Activated T-cell treated with anti-CD3 and anti-CD28 coated beads for 1 hour (primary cell): Measurements from ENCODE around the gene ZNF740.
"Not testable (repeated sequence)": the region's sequence is repeated elsewhere in the genome, so short reads cannot be mapped to it uniquely, and the experiment has no call there.

Source experiments
- DNase-seq: peaks from one replicate; pipeline ENCODE4 v3.0.0-alpha.2; 2020; ENCODE audit warnings: low read depth

Gene ZNF740

DNA sequence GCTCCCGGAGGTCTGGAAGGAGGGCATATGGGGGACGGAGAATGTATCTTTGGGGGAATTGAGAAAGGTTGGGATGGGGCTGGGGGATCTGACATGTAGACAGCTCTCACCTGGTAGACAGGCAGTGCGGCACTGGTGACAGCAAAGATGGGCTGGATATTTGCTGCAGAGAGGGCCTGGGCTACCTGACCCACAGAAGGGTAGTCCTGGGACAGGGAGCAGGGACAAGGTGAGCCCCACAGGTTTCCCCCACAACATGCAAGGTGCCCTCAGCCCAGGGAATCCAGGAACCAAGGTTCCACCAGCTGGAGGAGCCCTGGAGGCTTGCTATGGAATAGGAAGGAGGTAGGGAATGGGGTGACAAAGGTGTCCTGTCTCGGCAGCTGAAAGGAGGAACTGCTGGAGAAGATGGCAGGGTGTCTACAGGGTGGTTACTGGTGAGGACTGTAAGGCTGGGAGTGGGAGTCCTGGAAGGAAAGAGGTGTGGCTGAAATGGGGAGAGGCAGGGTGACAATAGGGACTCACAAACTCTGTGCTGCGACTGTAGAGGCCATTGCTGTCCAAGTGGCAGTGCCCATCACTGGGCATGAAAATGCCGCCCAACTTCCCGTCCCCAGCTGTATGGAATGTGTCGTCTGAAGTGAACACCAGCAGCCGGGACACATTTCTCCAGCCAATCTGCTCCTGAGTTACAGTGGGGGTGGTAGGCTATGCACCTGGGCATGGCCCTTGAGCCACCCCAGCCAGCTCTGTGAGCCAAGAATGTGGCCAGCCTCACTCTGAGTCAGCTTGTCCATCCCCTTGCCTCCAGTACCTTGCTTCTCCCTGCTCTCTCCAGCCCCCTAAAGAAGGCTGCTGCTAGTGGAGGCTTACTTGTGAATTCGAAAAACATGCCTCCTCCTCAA, 15.2 kb downstream of the ZNF740 start:
- DNase-seq: no peak

DNA sequence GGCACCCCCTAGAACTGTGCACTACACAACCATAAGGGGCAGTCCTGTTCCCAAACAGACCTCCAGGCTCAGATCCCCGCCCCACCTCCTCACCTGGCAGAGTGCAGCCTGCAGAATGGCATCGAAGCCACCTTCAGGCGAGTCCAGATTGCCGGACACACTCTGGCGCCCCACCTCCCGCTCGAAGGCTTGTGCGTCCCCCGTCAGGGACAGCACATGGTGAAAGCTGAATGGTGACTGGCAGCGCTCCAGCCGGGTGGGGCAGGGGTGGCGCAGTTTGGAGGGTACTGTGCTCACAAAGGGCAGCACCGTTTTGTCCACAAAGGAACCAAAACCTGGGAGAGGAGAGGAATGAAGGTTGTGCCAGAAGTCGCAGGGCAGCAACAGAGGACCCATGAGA, 16.0 kb downstream of the ZNF740 start:
- DNase-seq: no peak

DNA sequence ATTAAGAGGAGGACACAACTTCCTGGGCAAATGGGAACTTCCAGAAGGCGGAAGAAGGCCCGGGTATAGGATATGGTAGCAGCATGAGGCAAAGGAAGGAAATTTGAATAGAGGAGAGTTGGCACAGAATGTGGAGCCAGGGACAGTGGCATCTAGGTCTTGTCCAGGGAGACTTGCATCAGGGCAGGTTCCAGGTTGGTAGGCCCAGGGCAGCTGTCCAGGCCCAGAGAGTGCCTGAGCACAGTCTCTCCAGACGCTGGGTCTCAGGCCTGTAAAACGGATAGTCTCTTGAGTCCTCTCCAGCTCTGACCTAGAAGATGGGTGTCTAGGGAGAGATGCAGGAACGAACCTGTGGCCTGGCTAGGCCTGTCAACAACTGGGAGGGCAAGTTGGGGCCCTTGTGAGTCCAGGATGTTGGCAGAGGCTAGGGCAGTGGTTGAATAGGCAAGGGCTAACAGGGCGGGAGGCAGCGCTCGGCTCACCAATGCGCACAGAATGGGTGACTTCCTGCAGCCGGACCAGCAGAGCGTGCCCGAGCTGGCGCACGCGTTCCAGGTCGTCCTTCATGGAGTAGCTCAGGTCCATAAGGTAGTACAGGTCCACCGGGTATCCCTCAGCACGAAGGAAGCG, 16.6 kb downstream of the ZNF740 start:
- DNase-seq: no peak

- no peak for DNase-seq
These were observed 18.1 kb downstream of the ZNF740 start for GRCh38 chr12:53198486-53199110.

- DNase-seq: no peak
These were observed 19.2 kb downstream of the ZNF740 start for GRCh38 chr12:53199700-53200099.

- DNase-seq: no peak
These were observed 19.6 kb downstream of the ZNF740 start for GRCh38 chr12:53200107-53200457.

- no peak for DNase-seq
These were observed 20.1 kb downstream of the ZNF740 start for GRCh38 chr12:53200458-53201176.

GRCh38 chr12:53201177-53201541, 20.6 kb downstream of the ZNF740 start:
- no peak for DNase-seq

DNA sequence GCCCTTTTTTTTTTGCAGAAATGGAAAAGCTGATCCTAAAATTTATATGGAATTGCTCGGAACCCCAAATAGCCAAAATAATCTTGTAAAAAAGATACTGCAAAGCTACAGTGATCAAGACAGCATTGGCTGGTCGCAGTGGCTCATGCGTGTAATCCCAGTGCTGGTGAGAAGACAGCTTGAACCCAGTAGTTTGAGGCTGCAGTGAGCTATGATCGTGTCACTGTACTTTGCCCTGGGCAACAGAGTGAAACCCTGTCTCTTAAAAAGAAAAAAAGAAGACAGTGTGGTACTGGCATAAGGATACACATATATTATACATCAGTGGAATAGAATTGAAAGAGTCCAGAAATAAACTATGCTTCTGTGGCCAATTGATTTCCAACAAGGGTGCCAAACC, 21.1 kb downstream of the ZNF740 start:
- no peak for DNase-seq

GRCh38 chr12:53202316-53202715, 21.8 kb downstream of the ZNF740 start:
- not testable (repeated sequence) for DNase-seq

- DNase-seq: no peak
These were observed 23.8 kb downstream of the ZNF740 start for GRCh38 chr12:53204351-53204750.

GRCh38 chr12:53205747-53206419, 25.4 kb downstream of the ZNF740 start:
- peak; percentile 35 for DNase-seq

- peak; percentile 61 for DNase-seq
These were observed 26.5 kb downstream of the ZNF740 start, which contains the start of gene ITGB7 for GRCh38 chr12:53207042-53207441. ITGB7 (minus strand) TSS chr12:53207251; CDS start chr12:53200443, 6,808 bp downstream.

- DNase-seq: no peak
These were observed 27.9 kb downstream of the ZNF740 start for GRCh38 chr12:53208435-53208834.

GRCh38 chr12:53208877-53209463, 28.4 kb downstream of the ZNF740 start:
- no peak for DNase-seq

DNA sequence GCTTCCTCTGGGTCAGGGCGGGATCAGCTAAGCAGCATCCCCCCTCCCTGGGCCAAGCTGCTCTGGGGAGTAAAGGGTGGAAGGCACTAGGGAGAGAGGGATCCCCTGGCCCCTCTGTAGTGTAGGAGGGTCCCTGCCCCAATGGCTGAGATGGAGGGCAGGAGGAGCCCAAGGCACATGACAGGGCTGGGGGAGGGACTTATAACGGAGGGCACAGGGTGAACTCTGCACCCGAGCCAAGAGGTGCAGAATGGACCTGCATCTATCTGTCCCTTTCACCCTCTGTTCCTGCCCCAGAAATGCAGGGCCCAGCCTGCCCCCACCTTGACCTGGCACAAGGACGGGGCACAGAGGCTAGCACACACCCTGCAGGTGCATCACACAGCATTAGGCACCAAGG, 30.3 kb downstream of the ZNF740 start:
- DNase-seq: no peak

DNA sequence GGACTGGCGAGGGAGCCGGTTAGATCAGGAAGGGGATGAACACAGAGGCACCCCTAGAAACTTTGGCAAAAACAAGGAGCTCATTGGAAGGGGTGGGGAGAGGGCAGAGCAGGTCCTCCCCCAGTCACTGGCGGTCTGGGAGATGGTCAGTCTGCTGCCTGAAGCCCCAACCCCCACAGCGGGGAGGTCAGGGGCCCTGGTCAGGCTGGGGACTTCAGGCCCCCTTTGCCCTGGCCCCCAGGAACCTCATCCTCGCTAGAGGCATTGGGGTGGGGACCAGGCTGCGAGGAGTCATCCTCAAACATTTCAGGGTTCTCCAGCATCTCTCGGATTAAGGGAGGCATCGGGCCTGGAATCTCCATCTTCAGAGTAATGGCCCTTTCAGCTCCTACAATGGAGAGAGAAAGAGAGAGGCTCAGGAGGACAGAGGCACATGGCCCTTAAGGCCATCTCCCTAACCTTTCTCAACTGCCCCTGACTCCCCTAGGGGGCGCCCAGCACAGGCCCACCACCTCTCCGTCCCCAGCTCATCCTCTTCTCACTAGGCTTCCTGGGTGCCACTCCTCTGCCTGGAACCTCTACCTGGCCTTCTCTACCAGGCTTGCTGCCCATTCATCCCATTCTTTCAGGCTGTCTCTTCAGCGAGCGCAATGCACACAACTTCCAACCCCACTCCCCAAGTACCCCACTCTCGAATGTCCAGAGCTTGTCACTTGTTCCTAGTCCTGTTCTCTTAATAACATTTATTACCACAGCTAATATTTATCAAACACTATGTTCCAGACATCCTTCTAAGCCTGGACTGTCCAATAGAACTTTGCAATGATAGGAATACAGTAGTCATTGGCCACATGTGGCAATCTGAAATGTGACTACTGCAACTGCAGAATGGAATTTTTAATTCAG, 31.2 kb downstream of the ZNF740 start:
- no peak for DNase-seq

- DNase-seq: no peak
These were observed 32.4 kb downstream of the ZNF740 start for GRCh38 chr12:53212931-53213330.

DNA sequence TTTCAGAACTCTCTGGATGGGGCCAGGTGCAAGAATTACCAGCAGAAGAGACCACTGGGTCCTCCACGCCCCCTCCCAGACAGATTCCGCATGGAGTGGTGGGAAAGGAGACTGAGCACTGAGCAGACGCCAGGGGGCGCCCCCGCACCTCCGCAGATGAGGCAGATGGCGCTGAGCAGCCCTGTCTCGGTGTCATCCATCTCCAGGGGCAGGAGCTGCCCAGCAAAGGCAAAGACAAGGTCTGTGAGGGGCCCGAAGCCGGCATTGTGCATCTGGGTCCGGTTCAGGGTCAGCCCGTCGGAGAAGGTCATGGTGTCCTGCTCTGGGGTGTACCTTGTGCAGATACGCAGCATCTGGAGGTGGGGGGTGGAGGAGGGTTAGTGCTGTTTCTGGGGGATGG, 32.8 kb downstream of the ZNF740 start:
- DNase-seq: peak; percentile 81

GRCh38 chr12:53214221-53214620, 33.7 kb downstream of the ZNF740 start:
- no peak for DNase-seq
